CD1c-positive myeloid dendritic cell (primary cell): Measurements from ENCODE around the gene ITSN2.
"Not testable (repeated sequence)": the region's sequence is repeated elsewhere in the genome, so short reads cannot be mapped to it uniquely, and the experiment has no call there.

Source experiments
- DNase-seq: peaks from one replicate; pipeline ENCODE4 v3.0.0-alpha.2; 2016; ENCODE audit errors: extremely low spot score

ITSN2 gene

GRCh38 chr2:24360050-24360962 is at the start of gene ITSN2:
Gene ITSN2, minus strand, starts transcription at chr2:24360536. Its CDS starts 32,454 bp downstream, at chr2:24328082.
- peak; percentile 92 for DNase-seq

GRCh38 chr2:24409171-24409570 is 48.8 kb upstream of the ITSN2 start:
- DNase-seq = no peak

GRCh38 chr2:24408704-24409103 is 48.4 kb upstream of the ITSN2 start:
- DNase-seq = not testable (repeated sequence)

- DNase-seq = no peak
Measured at GRCh38 chr2:24404491-24404921, 44.2 kb upstream of the ITSN2 start.

GRCh38 chr2:24403832-24404212 is 43.5 kb upstream of the ITSN2 start:
- DNase-seq = no peak

- no peak for DNase-seq
Measured at GRCh38 chr2:24403168-24403831, 43.0 kb upstream of the ITSN2 start.

- DNase-seq = no peak
Measured at GRCh38 chr2:24402242-24403097, 42.1 kb upstream of the ITSN2 start.

GRCh38 chr2:24400207-24400907 is 40.0 kb upstream of the ITSN2 start:
- DNase-seq = no peak

GRCh38 chr2:24399434-24400206 is 39.3 kb upstream of the ITSN2 start:
- DNase-seq = no peak

GRCh38 chr2:24394998-24395397 is 34.7 kb upstream of the ITSN2 start:
- no peak for DNase-seq

GRCh38 chr2:24392542-24393059 is 32.3 kb upstream of the ITSN2 start:
- DNase-seq = no peak

GRCh38 chr2:24385366-24385765 is 25.0 kb upstream of the ITSN2 start:
- DNase-seq = no peak

GRCh38 chr2:24382363-24383073 is 22.2 kb upstream of the ITSN2 start:
- peak; percentile 76 for DNase-seq

GRCh38 chr2:24380820-24381219 is 20.5 kb upstream of the ITSN2 start:
- DNase-seq = no peak

- DNase-seq = no peak
Measured at GRCh38 chr2:24375349-24376087, 15.2 kb upstream of the ITSN2 start.

- no peak for DNase-seq
Measured at GRCh38 chr2:24374301-24374700, 14.0 kb upstream of the ITSN2 start.

GRCh38 chr2:24372033-24372432 is 11.7 kb upstream of the ITSN2 start:
- DNase-seq = no peak

GRCh38 chr2:24365826-24366225 is 5.5 kb upstream of the ITSN2 start:
- no peak for DNase-seq

GRCh38 chr2:24365051-24365450 is 4.7 kb upstream of the ITSN2 start:
- peak; percentile 78 for DNase-seq
